ENCODE results near the gene IL36B. TPM values are rescaled to one million over a fixed set of nuclear protein-coding genes. Genes with fewer than 3 reads are reported as not detected.

IL36B gene
- polyA plus RNA-seq, 1 experiment: not detected

DNA sequence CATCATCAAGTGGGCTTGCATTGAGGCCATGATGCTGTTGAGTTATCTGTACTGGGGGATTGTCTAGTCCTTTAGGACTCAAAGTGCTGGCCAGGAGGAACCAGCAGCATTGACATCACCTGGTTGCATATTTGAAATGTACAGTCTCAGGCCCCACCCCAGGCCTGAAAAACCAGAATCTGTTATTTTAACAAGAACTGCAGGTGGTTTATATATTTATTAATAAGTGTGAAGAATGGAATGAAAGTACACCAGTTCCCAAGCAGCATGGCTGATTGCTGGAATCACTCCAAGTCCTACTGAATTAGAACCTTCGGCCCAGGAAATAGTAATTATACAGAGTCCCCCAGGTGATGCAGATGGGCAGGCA is 17.9 kb upstream of the IL36B start:
- Histone ChIP-seq H3K4me3 (ENCODE audit: low read depth, low read length) (no peak overlapping the region), H3K36me3 (ENCODE audit: control insufficient read depth, insufficient read depth, low read length) (no peaks in the 10 kb centered on the region), H3K27me3 (ENCODE audit: control insufficient read depth, insufficient read depth, low read length) (peaks cover 8% of the 10 kb centered on the region)
- TF ChIP-seq CTCF (IDR thresholded peaks at IDR 0.05; ENCODE audit: insufficient read depth, low read depth, low read length): no peak
- DNase-seq (ENCODE audit: low read depth): no peak
- CTCF ChIA-PET: interaction anchor here (1.7 to 2.2 kb wide), 2 partner anchors 10 to 15 kb away, joined by 8 read pairs; no protein-coding TSS in a partner anchor
- POLR2A ChIA-PET: no interaction called here

DNA sequence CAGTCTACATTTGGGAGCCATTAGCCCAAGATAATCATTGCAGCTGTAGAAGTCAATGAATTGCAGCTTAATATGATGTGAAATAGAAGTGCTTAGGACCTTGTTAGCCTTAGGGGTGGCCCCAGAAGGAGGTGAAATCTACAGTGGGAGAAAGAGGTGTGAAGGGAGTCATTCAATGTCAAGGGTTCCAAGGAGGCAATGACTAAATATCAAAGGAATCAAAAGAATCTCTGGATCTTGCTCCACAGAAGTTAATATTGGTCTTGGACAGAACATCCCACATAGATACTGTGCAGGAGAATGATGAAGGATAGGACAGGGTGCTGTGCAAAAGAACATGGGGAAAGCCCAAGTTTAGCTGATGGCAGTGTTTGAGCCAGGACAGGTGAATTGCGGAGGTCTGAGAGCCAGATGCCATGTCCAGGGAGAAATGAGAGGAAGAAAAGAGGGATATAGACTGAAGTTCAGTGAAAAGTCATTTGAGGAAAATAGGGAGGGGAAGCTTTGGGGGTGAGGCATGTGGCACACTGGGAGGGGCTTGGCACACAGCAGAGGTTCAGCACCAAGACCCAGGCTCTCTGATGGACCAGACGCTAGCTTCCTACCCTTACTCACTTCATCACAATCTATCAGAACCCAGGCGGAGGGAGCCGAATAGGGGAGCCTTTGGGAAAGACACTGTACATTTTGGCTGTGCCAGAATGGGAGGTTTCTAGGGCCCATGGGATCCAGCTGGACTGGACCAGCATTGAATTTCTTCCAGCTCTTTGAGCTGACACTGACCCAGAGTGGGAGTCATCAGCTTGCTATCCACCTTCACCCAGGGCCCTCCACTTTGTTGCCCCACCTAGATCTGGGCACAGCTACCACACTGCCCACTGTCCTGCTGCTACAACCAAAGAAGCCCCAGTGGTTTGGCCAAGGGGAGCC is 17.3 kb upstream of the IL36B start:
- CTCF ChIA-PET: interaction anchor here (1.7 to 2.2 kb wide), 2 partner anchors 11 to 16 kb away, joined by 8 read pairs; no protein-coding TSS in a partner anchor
- POLR2A ChIA-PET: no interaction called here
- no peak for TF ChIP-seq CTCF (IDR thresholded peaks at IDR 0.05; ENCODE audit: insufficient read depth, low read depth, low read length)
- DNase-seq (ENCODE audit: low read depth): no peak
- no peak overlapping the region for H3K4me3 ChIP-seq (ENCODE audit: low read depth, low read length)
- no peaks in the 10 kb centered on the region for H3K36me3 ChIP-seq (ENCODE audit: control insufficient read depth, insufficient read depth, low read length)
- H3K27me3 ChIP-seq (ENCODE audit: control insufficient read depth, insufficient read depth, low read length): peaks cover 7% of the 10 kb centered on the region

DNA sequence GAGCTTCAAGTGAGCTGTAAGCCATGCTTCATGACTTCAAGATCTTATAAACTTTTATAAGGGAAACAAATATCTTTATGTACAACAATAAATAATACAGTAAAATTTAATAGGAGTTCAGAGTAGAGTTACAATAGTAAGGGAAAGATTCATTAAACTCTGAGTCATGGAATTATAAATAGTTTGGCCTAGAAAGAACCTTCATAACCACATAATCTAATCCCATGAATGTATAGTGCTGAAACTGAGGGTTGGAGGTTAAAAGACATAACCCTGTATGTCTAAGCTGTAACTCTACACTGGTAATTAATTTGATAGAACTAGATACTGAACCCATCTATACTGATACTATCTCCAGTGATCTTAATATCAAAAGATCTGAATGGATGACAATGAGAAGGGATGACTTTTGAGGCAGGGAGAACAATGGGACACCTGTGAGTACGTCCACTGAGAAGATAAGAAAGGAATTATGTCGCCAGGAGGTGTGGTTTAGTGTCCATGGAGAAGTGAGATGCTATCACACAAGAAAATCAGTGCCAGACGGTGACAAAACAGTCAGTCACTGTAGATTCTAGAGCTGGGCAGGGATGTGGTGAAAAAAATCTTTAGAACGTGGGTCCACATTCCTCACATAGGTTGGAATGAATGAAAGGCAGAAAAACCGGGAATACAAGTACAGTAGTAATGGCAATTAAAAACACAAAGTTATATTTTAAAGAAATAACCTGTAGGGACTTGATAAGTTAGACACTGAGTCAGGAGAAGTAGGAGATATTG is 16.2 kb upstream of the IL36B start:
- ChIA-PET POLR2A (no interaction called here), CTCF (interaction anchor here (0.6 to 1.7 kb wide), 4 partner anchors 9 to 14 kb away, joined by 3 to 8 read pairs (median 4); partner anchors contain the start of gene IL36RN)
- DNase-seq (ENCODE audit: low read depth): no peak
- no peak overlapping the region for H3K4me3 ChIP-seq (ENCODE audit: low read depth, low read length)
- no peaks in the 10 kb centered on the region for H3K27me3 ChIP-seq (ENCODE audit: control insufficient read depth, insufficient read depth, low read length)
- no peaks in the 10 kb centered on the region for H3K36me3 ChIP-seq (ENCODE audit: control insufficient read depth, insufficient read depth, low read length)
- TF ChIP-seq CTCF (IDR thresholded peaks at IDR 0.05; ENCODE audit: insufficient read depth, low read depth, low read length): no peak

DNA sequence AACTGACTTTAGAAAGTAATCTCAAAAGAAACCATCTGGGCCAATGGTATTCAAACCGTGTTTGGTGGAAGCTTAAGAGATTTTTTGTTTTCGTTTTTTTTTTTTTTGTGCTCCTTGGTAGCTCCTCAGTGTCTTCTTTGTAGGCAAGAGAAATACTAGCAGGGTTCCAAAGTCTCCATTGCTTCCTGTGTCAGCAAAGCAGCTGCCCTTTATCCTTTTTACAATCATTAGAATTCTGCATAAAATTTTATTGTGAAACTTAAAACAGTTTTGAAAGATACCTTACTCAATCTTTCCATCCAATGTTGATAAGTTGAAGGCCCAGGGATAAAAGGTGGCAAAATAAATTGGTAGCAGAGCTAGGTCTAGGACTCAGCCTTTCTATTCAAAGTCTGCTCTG is 15.6 kb upstream of the IL36B start:
- CTCF ChIA-PET: interaction anchor here (1.1 to 1.6 kb wide), 2 partner anchors 9 to 15 kb away, joined by 3 to 5 read pairs; partner anchors contain the start of gene IL36RN
- H3K4me3 ChIP-seq (ENCODE audit: low read depth, low read length): no peak overlapping the region

More for the DNA sequence above, 15.6 kb upstream of the IL36B start:
- Histone ChIP-seq H3K36me3 (ENCODE audit: control insufficient read depth, insufficient read depth, low read length) (no peaks in the 10 kb centered on the region), H3K27me3 (ENCODE audit: control insufficient read depth, insufficient read depth, low read length) (no peaks in the 10 kb centered on the region)
- no peak for DNase-seq (ENCODE audit: low read depth)
- POLR2A ChIA-PET: no interaction called here
- TF ChIP-seq CTCF (IDR thresholded peaks at IDR 0.05; ENCODE audit: insufficient read depth, low read depth, low read length): no peak
